Forelimb muscle (tissue), 1 donor: ENCODE results near the gene SLC27A1. TPM values are rescaled to one million over a fixed set of nuclear protein-coding genes. Genes with fewer than 3 reads are reported as not detected.
"Not testable (repeated sequence)": the region's sequence is repeated elsewhere in the genome, so short reads cannot be mapped to it uniquely, and the experiment has no call there.

ENCODE experiments used
- DNase-seq: peaks from one replicate; pipeline ENCODE4 v3.0.0-alpha.2; 2013; ENCODE audit warnings: low read depth
- polyA plus RNA-seq: library from polyadenylated mRNA; unstranded; fragments of 120-200 nt; gene quantifications from one replicate; pipeline ENCODE4 v1.2.1, GENCODE V29; 2013; ENCODE audit not compliant: insufficient read length

SLC27A1 gene
- polyA plus RNA-seq, 1 donor = 18.9 TPM

- DNase-seq = no peak
These were observed 16.4 kb downstream of the SLC27A1 start for GRCh38 chr19:17486545-17487240.

GRCh38 chr19:17487284-17488121, 17.2 kb downstream of the SLC27A1 start:
- DNase-seq = no peak

- DNase-seq = no peak
These were observed 18.5 kb downstream of the SLC27A1 start for GRCh38 chr19:17488593-17489391.

- no peak for DNase-seq
These were observed 19.2 kb downstream of the SLC27A1 start for GRCh38 chr19:17489392-17490030.

GRCh38 chr19:17490411-17490810, 20.1 kb downstream of the SLC27A1 start:
- no peak for DNase-seq

- DNase-seq = no peak
These were observed 21.0 kb downstream of the SLC27A1 start for GRCh38 chr19:17491287-17491686.

- DNase-seq = no peak
These were observed 25.4 kb downstream of the SLC27A1 start for GRCh38 chr19:17495639-17496296.

GRCh38 chr19:17496337-17496997, 26.1 kb downstream of the SLC27A1 start:
- DNase-seq = no peak

- no peak for DNase-seq
These were observed 26.9 kb downstream of the SLC27A1 start for GRCh38 chr19:17497149-17497798.

- not testable (repeated sequence) for DNase-seq
These were observed 28.7 kb downstream of the SLC27A1 start for GRCh38 chr19:17499025-17499424.

GRCh38 chr19:17499648-17500446, 29.5 kb downstream of the SLC27A1 start:
- no peak for DNase-seq

- DNase-seq = no peak
These were observed 30.3 kb downstream of the SLC27A1 start for GRCh38 chr19:17500447-17501198.

GRCh38 chr19:17503240-17503639, 32.9 kb downstream of the SLC27A1 start:
- no peak for DNase-seq

- no peak for DNase-seq
These were observed 33.7 kb downstream of the SLC27A1 start for GRCh38 chr19:17504030-17504429.

- no peak for DNase-seq
These were observed 34.1 kb downstream of the SLC27A1 start for GRCh38 chr19:17504456-17504855.

- no peak for DNase-seq
These were observed 34.9 kb downstream of the SLC27A1 start for GRCh38 chr19:17505223-17505622.

- DNase-seq = no peak
These were observed 36.4 kb downstream of the SLC27A1 start for GRCh38 chr19:17506745-17507144.

GRCh38 chr19:17508558-17508933, 38.2 kb downstream of the SLC27A1 start:
- not testable (repeated sequence) for DNase-seq
